NK-92 treated with Interleukin-12 subunit alpha and Interleukin-12 subunit beta, amount 100 ng/mL, for 24 hours (cell line): Measurements from ENCODE around the gene TBC1D10A.

Source experiments
- DNase-seq: peaks from one replicate; lab custom pipeline; 2025; lab: John Stamatoyannopoulos, UW

Gene TBC1D10A

GRCh38 chr22:30299322-30299721 is 27.4 kb downstream of the TBC1D10A start:
- no peak for DNase-seq

GRCh38 chr22:30297991-30298701 is 28.6 kb downstream of the TBC1D10A start:
- no peak for DNase-seq

GRCh38 chr22:30297276-30297990 is 29.3 kb downstream of the TBC1D10A start:
- no peak for DNase-seq

- no peak for DNase-seq
Measured at GRCh38 chr22:30296833-30297232, 29.9 kb downstream of the TBC1D10A start.

GRCh38 chr22:30296324-30296723 is 30.4 kb downstream of the TBC1D10A start:
- no peak for DNase-seq

GRCh38 chr22:30295576-30295975 is 31.2 kb downstream of the TBC1D10A start:
- no peak for DNase-seq

- DNase-seq, result no peak
Measured at GRCh38 chr22:30294830-30295229, 31.9 kb downstream of the TBC1D10A start.

GRCh38 chr22:30294066-30294465 is 32.7 kb downstream of the TBC1D10A start:
- DNase-seq, result no peak

- DNase-seq, result no peak
Measured at GRCh38 chr22:30293026-30293425, 33.7 kb downstream of the TBC1D10A start.

GRCh38 chr22:30292069-30292970 is 34.4 kb downstream of the TBC1D10A start:
- DNase-seq, result no peak

GRCh38 chr22:30291058-30291892 is 35.5 kb downstream of the TBC1D10A start:
- no peak for DNase-seq

GRCh38 chr22:30290342-30291057 is 36.2 kb downstream of the TBC1D10A start:
- no peak for DNase-seq

GRCh38 chr22:30289980-30290313 is 36.8 kb downstream of the TBC1D10A start:
- DNase-seq, result no peak

- DNase-seq, result peak; percentile 4
Measured at GRCh38 chr22:30289141-30289979, 37.4 kb downstream of the TBC1D10A start, which contains the start of gene CASTOR1. Gene CASTOR1, minus strand, starts transcription at chr22:30289505. Its CDS starts 8 bp downstream, at chr22:30289497.

- DNase-seq, result no peak
Measured at GRCh38 chr22:30288419-30289140, 38.2 kb downstream of the TBC1D10A start.

GRCh38 chr22:30287648-30288418 is 38.9 kb downstream of the TBC1D10A start:
- DNase-seq, result peak; percentile 36

- peak; percentile 51 for DNase-seq
Measured at GRCh38 chr22:30286813-30287647, 39.7 kb downstream of the TBC1D10A start.

GRCh38 chr22:30286331-30286730 is 40.4 kb downstream of the TBC1D10A start:
- no peak for DNase-seq
